Bronchial epithelial cell (primary cell): ENCODE measurements around the gene ZBED1. TPM values are rescaled to one million over a fixed set of nuclear protein-coding genes. Genes with fewer than 3 reads are reported as not detected.

Experiments used
- DNase-seq: peaks from one replicate; pipeline ENCODE4 v3.0.0-alpha.2; 2010; ENCODE audit warnings: low read depth
- FAIRE-seq: peaks from 2 replicates; lab custom pipeline; 2011; peaks lifted over from hg19 to GRCh38; lab: Jason Lieb, UNC
- H3K27me3 ChIP-seq: 2 replicates; pipeline ENCODE4 v1.5.1; 2011; ENCODE audit warnings: low read length; ENCODE audit not compliant: control insufficient read depth, insufficient read depth
- H3K36me3 ChIP-seq: 2 replicates; pipeline ENCODE4 v1.5.1; 2011; ENCODE audit warnings: low read length; ENCODE audit not compliant: control insufficient read depth, insufficient read depth
- H3K4me3 ChIP-seq: 2 replicates; pipeline ENCODE4 v1.5.1; 2011; ENCODE audit warnings: mild to moderate bottlenecking, low read depth, low read length, control low read depth
- total RNA-seq: library from RNA; depleted of rRNA; stranded (reverse); fragments of >200 nt; gene quantifications from 2 replicates; pipeline ENCODE4 v1.2.1, GENCODE V29; 2014
- TF ChIP-seq, protein P1 (sequence below): IDR thresholded peaks from 2 replicates; pipeline ENCODE4 v1.5.1; 2011; ENCODE audit warnings: mild to moderate bottlenecking, moderate library complexity, low read length, control low read depth, inconsistent platforms; ENCODE audit not compliant: insufficient read depth, severe bottlenecking

ZBED1 gene
- total RNA-seq, 1 donor from 2014 or later, result 11.6 TPM

DNA sequence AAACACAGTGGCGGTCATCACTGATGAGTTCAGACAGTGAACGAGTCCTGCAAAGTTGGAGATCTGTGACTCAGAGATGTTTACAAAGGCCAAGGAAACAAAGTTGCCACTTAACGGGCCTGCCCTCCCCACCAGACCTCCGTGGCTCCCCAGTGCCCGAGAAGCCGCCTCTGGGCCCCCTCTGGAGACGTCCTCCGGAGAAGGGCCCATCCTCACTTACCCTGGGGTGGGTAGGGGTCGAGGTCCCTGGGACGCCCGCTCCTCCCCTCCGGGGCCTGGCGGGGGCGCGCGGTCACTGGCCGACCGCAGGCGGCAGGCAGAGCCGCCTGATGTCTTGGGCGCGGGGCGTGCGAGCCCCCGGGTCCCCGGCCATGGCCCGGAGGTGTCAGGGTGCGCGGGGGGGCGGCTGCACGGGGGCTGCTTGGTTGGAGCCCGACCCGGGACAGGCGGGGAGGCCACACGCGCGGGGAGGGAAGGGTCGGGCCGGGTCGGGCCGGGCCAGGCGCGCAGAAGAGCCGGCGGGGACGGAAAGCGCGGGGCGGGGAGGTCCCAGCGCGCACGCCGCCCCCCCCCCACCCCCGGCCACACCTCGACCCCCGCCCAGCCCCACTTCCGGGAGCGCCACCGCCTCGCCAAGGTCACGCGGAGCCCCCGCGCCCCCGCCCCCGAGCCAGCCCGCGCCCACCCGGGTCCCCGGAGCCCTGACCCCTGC lies 529 bp downstream of the ZBED1 start:
- TF ChIP-seq, protein P1, sequence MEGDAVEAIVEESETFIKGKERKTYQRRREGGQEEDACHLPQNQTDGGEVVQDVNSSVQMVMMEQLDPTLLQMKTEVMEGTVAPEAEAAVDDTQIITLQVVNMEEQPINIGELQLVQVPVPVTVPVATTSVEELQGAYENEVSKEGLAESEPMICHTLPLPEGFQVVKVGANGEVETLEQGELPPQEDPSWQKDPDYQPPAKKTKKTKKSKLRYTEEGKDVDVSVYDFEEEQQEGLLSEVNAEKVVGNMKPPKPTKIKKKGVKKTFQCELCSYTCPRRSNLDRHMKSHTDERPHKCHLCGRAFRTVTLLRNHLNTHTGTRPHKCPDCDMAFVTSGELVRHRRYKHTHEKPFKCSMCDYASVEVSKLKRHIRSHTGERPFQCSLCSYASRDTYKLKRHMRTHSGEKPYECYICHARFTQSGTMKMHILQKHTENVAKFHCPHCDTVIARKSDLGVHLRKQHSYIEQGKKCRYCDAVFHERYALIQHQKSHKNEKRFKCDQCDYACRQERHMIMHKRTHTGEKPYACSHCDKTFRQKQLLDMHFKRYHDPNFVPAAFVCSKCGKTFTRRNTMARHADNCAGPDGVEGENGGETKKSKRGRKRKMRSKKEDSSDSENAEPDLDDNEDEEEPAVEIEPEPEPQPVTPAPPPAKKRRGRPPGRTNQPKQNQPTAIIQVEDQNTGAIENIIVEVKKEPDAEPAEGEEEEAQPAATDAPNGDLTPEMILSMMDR, result no peak
- Histone ChIP-seq H3K36me3 (peaks cover 2% of the 10 kb centered on the region), H3K27me3 (no peaks in the 10 kb centered on the region), H3K4me3 (peak overlapping the region; percentile 67)
- DNase-seq, result peak; percentile 55
- FAIRE-seq, result no peak

DNA sequence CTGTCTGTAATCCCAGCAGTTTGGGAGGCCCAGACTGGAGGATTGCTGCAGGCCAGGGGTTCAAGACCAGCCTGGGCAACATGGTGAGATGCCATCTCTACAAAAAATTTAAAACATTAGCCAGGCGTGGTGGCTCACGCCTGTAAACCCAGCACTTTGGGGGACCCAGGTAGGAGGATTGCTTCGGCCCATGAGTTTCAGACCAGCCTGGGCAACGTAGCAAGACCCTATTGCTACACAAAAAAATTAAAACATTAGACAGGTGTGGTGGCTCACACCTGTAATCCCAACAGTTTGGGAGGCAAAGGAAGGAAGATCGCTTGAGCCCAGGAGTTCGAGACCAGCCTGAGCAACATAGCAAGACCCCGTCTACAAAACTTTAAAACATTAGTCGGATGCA lies 1.3 kb downstream of the ZBED1 start:
- DNase-seq, result no peak
- TF ChIP-seq, protein P1, result no peak
- peak overlapping the region; percentile 67 for H3K4me3 ChIP-seq
- no peak for FAIRE-seq
- H3K36me3 ChIP-seq, result peaks cover 2% of the 10 kb centered on the region
- H3K27me3 ChIP-seq, result no peaks in the 10 kb centered on the region

DNA sequence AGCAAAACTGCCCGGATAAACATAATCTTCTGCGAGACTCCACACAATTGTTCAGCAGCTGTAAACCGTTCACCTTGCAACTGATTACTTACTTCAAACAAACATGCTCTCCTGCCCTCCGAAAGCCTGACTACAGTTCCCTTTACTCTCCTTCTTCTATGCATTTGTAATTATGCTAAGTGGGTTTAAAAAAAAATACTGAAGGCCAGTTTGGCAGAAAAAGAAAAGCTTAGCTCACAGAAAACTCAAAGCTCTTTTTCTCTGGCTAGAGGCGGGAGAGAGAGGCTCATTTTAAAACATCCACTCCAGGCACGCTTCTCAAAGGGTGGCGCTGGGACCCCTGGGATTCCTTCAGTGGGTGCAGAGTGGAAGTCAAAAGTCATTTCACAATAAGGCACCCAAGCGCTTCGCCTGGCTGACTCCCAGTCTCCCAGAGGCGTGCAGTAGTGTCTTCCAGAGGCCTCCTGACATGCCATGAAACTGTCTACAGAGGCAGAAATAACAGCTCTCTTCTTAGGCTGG lies 1.9 kb downstream of the ZBED1 start:
- DNase-seq (peak; percentile 9), FAIRE-seq (no peak)
- no peak overlapping the region for H3K4me3 ChIP-seq
- H3K36me3 ChIP-seq, result peaks cover 2% of the 10 kb centered on the region
- H3K27me3 ChIP-seq, result no peaks in the 10 kb centered on the region
- TF ChIP-seq, protein P1, result no peak

DNA sequence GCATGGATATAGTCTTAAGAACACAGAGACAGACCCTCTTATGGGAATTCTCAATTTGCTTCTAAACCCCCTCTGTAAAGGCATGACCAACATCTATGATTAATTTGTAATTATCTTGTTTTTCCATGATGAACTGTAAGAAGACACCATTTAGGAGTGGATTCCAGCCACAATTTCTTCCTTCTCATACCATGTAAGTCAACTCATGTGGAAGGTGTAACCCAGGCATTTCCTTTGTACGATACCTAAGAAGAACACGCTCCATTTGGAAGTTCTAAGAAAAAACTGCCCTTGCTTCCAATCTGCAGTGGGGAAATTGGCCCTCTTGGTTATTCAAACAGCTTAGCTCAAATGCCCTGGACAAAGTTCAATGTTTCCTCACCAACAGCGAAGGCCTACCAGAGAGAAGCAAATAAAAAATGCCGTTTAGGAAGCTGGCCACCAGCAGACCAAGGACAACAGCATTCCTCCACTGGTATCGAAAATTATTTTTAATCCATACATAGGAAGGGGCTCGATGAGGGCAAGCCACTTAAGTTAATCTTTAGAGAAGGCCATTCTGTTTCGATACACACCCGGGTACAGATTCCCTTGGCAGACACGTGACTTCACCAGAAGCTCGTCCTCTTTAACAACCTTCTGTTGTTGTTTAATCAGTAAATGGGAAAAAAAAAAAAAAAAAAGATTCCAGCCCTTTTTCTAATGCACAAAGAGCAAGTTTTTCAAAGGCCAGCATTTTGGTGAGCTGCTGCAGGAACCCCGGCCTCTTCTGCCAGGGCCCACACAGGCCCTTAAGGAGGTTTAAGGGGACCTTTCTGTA lies 2.6 kb downstream of the ZBED1 start:
- TF ChIP-seq, protein P1, result no peak
- no peaks in the 10 kb centered on the region for H3K27me3 ChIP-seq
- H3K36me3 ChIP-seq, result peaks cover 2% of the 10 kb centered on the region
- DNase-seq (peak; percentile 9), FAIRE-seq (peak; percentile 43)
- no peak overlapping the region for H3K4me3 ChIP-seq

DNA sequence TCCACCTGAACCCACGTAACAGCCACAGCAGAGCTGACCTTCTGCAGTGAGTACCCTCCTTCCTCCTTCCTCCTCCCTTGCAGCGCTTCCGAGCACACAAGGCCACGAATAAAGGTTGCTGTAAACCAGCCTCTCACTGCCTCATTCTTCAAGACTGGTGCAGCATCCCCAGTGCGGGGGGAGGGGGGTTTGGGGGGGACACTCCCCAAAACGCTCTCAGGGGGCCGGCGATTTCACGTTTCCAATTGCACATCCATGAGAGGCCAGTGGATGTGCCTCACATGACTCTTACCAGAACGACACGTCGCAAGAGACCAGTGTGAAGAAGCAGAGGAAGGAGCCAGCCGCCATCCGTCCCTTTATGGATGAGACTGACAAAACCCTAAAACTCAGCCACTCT lies 5.2 kb downstream of the ZBED1 start:
- peaks cover 2% of the 10 kb centered on the region for H3K36me3 ChIP-seq
- DNase-seq, result no peak
- TF ChIP-seq, protein P1, result no peak
- no peak overlapping the region for H3K4me3 ChIP-seq
- no peaks in the 10 kb centered on the region for H3K27me3 ChIP-seq
- FAIRE-seq, result no peak
